ENCODE data around the gene REPS2.
"Not testable (repeated sequence)": the region's sequence is repeated elsewhere in the genome, so short reads cannot be mapped to it uniquely, and the experiment has no call there.

The REPS2 gene

DNA sequence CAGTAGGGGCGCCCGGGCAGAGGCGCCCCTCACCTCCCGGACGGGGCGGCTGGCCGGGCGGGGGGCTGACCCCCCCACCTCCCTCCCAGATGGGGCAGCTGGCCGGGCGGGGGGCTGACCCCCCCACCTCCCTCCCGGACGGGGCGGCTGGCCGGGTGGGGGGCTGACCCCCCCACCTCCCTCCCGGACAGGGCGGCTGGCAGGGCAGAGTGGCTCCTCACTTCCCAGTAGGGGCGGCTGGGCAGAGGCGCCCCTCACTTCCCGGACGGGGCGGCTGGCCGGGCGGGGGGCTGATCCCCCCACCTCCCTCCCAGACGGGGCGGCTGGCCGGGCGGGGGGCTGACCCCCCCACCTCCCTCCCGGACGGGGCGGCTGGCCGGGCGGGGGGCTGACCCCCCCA, 18.5 kb downstream of the REPS2 start:
- DNase-seq, result not testable (repeated sequence)

DNA sequence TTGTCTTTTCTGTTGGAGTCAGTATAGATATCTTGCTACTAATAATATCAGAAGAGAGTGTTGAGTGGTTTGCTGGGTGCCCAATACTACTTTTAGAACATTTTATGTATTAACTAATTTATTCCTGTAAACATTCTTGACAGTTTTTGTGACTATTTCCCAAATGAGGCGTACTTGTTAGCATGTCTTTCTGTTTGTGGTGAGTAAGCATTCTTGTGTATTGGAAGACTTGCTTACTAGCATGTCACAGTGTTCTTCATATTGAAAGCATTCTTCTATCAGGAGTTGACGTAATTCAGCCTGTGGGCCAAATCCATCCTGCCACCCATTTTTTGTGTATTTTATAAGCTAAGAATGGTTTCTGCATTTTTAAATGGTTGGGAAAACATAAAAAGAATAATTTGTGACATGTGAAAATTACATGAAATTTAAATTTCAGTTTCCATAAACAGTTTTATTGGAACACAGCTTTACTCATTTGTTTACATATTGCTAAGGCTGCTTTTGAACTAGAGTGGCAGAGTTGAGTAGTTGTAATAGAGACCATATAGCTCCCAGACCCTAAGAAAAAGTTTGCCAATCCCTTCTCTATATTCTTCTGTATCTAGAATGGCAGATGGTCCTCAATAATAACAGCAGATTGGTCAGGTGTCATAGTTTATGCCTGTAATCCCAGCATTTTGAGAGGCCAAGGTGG, 20.4 kb downstream of the REPS2 start:
- no peak for DNase-seq

DNA sequence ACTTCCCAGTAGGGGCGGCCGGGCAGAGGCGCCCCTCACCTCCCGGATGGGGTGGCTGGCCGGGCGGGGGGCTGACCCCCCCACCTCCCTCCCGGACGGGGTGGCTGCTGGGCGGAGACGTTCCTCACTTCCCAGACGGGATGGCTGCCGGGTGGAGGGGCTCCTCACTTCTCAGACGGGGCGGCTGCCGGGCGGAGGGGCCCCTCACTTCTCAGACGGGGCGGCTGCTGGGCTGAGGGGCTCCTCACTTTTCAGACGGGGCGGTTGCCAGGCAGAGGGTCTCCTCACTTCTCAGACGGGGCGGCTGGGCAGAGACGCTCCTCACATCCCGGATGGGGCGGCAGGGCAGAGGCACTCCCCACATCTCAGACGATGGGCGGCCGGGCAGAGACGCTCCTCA, 22.3 kb downstream of the REPS2 start:
- not testable (repeated sequence) for DNase-seq

DNA sequence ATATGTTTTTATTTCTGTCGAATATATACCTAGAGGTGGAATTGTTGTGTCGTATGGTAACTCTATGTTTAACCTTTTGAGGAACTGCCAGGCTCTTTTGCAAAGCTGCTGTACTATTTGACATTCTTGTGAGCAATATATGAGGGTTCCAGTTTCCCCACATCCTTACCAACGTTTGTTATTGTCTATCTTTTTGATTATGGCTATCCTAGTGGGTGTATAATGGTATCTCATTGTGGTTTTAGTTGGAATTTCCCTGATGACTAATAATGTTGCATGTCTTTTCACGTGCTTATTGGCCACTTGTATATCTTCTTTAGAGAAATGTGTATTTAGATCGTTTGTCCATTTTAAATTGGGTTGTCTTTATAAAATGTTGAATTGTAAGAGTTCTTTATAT, 24.5 kb downstream of the REPS2 start:
- DNase-seq, result no peak

DNA sequence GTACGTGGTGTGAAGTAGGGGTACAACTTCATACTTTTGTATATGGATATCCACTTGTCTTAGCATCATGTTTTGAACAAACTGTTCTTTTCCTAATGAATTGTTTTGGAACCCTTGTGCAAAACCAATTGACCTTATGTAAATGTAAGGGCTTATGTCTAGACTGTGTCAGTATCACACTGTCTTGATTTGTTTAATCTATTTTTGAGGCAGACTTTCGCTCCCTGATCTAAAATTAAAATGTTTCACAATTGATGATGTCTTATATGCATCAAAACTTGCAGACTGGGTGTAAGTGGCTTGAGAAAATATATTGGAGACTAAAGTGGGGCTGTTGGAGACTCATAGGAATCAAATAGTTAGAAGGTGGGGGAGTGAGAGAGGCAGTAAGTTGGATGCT, 25.2 kb downstream of the REPS2 start:
- no peak for DNase-seq

DNA sequence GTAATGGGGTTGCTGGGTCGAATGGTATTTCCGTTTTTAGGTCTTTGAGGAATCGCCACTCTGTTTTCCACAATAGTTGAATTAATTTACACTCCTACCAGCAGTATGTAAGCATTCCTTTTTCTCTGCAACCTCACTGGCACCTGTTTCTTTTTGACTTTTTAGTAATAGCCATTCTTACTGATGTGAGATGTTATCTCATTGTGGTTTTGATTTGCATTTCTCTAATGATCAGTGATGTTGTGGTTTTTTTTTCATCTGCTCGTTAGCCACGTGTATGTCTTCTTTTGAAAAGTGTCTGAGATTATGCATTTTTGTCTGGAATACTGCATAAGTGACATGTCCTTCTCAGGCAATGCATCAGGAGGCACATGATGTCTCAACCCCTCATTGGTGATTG, 28.8 kb downstream of the REPS2 start:
- DNase-seq, result no peak

DNA sequence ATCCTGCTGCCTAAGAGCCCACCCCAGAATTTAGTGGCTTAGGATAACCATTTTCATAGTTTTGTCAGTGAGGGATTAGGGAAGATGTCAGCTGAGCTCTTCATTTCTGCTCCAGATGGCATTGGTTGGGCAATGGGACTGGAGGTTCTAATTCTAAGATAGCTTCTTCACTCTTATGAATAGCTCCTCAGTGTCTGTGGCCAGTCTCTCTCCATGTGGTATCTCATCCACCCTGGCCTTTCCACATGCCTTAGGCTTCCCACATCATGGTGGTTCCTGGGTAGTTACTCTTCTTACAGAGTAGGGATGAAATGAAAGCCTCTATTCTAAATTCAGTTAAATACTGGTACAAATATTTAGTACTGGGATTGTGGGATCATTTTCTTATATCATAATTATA, 31.3 kb downstream of the REPS2 start:
- no peak for DNase-seq

DNA sequence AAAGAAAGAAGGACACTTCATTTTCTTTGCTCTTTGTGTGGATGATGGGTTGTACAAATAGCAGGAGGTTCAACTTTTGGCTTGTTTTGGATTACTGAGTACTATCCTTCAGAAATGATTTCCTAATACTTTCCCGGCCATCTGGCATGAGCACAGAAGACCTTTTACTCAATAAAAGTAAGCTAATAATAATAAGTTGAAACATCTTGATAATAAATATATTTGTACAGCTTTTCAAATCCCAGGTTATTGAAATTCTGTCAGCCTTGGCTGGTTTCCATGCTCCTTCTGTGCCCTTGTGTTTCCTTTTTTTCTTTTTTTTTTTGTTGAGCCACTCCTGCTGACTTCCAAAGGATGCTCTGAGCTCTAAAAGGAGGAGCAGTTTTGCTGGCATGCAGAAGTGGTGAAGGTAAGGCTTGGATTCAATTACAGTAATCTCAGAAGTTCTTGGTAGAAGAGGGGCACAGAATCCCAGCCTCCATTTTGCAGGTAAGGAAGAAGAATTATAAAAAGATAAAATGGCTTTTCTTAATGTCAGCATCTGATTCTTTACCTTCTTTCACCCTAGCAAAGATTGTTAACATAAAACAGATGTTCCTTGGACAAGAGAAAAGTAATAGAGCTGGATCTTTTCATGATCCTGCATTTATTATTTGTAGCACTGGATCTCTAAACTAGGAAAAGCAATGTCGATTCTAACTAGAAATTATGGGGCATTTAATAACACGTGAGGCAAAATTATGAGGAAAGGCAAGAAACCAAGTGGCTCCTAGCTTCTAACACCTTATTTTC, 31.9 kb downstream of the REPS2 start:
- no peak for DNase-seq

DNA sequence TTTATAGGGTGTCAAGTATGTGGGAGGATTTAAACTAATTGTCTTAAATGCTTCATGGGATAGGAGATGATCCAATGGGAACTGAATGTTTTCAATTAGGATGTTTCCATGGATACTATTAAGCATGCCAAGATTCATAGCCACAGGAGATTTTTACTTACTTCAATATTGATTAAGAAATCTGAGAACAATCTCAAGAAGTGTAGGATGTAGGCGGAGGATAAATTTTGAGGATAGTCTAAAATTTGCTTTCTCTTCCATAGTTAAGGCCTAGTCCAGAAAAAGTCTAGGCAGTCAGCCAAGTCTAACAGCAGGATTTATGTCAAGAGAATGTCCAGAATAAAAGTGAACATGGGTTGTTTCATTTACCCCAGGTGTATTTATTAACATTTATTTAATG, 32.8 kb downstream of the REPS2 start:
- DNase-seq, result no peak

DNA sequence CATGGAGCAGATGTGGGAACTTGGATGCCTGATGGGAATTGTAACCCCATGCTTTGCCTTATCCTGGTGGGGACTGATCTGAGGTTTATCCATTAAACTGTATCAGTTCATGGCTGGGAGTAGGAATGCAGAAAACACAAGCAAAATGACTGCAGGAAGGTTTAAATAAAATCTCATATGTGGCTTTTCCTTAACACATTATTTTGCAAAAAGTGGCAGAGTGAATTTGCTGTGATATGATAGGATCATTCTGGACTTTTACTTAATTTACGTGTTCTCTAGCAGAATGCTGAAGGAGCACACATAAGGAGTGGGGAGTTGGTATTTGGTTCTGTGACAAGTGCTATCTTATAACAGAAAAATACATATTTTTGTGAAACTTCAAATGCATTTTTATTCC, 34.8 kb downstream of the REPS2 start:
- no peak for DNase-seq

DNA sequence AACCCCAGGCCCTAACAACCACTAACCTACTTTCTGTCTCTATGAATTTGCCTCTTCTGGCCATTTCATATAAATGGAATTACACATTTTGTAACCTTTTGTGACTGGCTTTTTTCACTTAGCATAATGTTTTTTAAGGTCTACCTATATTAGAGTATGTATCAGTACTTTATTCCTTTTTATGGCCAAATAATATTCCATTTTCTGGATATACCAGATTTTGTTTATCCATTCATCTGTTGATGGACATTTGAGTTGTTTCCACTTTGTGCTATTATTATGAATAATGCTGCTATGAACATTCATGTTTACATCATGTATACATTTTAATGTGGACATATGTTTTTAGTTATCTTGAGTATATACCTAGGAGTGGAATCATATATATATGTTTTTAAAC, 35.5 kb downstream of the REPS2 start:
- DNase-seq, result no peak

DNA sequence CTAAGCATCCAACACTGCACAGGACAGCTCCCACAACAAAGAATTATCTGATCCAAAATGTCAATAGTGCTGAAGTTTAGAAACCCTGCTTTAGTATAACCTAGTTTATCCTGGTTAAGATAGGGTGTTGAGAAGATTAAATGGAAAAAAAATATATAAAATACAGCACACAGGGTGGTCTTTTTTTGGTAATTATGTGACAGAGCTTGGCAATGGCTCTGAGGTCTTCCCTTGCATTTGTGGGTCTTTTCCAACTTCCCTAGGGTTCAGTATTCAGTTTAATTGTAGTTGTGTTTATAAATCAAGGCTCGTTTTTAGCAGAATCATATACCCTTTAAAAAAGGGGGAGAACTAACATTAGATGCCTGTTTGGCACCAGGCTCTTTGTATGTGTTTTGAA, 36.6 kb downstream of the REPS2 start:
- no peak for DNase-seq

DNA sequence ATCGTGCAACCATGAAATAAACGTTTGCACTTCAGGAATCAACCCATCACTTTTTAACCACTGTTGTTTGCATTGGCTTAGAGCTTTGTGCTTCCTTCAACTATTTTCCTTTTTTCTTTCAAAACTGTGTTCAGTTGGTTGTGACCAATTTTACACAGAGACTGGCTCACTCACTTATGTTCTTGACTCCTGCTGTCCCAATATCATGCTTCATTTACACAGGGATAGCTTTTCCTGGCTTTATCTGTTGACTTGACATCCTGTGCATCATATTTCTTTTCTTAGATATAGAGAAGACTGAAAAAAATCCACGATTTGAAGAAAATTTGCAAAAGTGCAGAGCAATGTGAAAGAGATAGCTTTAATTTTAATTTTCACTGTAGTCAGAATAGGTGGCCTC, 38.8 kb downstream of the REPS2 start:
- DNase-seq, result no peak

DNA sequence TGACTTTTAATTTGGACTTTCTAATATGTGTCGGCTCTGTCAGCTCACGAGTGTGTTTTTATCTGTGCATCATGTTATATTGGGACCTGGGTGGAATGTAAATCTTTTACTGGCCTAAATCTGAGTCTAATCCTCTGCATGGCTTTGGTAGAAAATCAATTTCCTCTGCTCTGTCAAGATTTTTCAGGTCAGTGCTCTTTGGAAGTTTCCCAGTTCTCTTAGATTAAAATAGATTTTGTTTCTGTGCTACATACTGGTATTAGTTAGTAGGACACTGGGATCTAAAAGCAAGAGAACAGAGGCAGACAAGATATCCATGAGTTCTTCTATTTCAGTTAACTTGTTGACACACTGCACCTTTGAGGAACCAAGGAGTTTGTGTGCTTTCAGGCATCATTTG, 39.7 kb downstream of the REPS2 start:
- no peak for DNase-seq

DNA sequence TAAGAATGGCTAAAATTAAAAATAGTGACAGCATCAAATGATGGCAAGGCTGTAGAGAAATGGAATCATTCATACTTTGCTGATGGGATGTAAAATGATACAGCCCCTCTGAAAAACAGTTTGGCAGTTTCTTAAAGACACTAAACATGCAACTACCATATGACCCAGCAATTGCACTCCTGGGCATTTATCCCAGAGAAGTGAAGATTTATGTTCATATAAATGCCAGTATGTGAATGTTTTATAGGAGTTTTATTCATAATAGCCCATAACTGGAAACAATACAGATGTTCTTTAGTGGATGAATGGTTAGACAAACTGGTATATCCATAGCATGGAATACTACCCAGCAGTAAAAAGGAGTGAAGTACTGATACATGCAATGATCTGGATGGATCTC, 43.3 kb downstream of the REPS2 start:
- no peak for DNase-seq

DNA sequence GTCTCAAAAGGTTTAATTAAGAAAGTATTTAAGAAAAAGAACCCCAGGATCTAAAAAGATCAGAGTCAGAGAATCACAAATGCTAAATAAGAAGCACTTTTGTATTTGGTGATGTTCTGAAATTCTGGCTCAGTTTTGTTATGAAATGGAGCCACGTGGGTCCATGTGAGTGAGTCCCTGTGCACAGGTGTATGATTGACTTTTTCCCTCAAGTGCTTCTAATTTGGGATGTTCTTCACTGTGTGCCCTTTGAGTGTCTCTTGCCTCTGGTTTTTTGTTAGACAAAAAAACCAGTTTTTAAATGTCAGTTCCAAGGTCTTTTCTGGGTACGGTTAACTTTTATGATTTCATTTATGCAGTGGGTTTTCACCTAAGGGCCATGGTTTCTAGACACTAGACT, 44.4 kb downstream of the REPS2 start:
- DNase-seq, result no peak

DNA sequence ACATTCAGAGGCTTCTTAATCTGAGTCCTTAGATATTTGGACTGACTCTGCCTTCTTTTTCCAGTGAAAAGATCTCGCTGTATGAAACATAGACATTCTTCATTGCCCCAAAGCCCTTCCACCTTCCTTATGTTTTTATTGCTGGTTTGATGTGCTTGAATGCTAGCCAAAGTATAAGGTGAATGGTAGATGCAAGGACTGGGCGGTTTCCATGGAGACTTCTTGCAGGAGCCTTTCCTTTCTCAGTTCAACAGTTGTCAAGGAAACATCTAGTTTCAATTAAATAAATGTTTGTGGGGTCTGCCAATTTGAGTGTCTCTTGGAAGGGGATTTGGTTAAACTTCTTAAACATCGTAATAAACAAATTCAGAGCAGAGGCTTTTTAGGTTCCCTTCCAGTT, 46.0 kb downstream of the REPS2 start:
- no peak for DNase-seq

DNA sequence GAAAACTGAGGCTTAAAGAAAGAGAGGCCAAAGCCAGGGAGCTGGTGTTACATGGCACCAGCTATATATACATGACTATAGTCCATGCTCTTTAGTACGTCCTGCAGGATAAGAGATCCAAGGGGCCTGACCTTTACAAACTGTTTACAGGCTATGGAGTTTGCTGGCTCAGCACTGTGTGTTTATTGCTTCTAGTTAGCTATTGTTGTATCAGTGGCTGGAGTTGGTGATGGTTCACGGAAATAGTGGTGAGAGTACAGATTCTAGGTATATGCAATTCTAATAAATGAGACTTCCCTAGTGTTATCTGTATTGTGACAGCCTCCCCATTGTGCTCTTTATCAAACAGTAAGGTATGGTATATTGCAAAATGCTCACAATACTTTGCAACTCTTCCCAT, 46.5 kb downstream of the REPS2 start:
- DNase-seq, result no peak

DNA sequence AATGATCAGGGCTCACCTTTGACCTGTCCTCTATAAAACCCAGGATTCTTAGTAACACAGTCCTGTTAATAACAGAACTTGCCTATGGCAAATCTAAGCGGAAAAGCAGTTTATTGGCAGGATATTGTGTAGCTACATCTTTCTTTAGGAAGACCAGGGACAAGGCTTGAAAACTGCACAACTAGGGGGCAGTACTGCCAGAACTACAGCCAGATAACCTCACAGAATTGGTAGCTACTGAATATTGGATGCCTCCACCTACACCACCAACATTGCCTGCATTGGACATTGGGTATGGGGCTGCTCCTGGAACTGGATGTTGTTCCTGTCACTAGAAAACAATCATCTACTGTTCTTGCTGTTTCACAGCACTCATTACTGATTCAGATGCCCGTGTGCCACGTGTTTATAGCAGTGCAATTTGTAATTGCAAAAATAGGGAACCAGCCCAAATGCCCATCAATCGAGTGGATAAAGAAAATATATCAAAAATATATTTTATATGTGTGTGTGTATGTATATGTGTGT, 47.4 kb downstream of the REPS2 start:
- DNase-seq, result no peak

DNA sequence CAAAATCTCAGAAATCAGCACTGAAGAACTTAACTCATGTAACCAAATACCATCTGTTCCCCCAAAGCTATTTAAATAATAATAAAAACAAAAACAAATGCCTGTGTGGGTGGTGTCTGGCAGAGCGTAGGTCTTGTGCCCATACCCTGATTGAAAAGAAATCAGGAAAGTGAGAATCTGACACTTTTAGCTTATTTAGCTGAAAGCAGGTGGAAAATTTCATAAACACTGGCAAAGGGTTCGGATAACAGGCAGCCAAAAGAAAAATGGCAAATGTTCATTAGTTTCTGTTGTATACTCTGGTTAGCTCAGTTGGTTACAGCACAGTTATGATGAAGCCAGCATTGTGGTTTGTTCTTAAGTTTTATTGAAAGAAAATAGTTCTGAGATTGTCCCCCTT, 48.3 kb downstream of the REPS2 start:
- no peak for DNase-seq

DNA sequence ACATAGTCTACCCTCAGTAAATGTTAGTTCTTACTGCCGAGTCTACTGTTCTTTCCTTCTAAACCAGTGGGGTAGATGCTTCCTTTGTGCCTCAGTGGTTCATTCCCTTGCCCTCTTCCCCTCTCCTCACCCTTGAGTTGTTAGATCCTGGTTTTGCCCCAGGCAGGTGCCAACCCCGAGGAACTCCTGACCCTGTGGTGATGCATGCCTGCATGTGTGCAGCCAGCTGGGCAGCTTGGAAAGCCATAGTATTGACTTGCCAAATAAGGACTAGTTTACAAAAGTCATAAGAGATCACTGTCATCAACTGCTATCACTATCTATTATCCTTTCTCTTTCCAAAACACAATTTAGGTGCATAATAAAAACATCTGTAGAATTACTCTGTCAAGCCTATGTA, 50.9 kb downstream of the REPS2 start:
- DNase-seq, result no peak

DNA sequence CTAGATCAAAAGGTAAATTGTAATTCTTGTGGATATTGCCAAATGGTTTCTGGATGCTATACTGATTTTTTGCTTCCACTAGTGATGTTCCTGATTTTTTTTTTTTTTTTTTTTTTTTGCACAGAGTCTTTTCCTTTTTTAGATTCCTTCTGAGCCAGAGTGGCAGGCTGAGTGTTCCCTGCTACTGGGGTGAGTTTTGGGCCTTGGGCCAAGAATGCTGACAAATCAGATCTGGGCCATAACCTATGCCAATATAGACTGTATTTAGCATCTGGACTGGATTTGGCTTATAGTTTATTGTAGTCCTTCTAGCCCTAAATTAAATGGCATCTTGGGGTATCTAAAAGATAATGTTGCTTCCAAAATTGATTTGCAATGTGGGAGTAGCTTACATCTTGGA, 52.8 kb downstream of the REPS2 start:
- no peak for DNase-seq

DNA sequence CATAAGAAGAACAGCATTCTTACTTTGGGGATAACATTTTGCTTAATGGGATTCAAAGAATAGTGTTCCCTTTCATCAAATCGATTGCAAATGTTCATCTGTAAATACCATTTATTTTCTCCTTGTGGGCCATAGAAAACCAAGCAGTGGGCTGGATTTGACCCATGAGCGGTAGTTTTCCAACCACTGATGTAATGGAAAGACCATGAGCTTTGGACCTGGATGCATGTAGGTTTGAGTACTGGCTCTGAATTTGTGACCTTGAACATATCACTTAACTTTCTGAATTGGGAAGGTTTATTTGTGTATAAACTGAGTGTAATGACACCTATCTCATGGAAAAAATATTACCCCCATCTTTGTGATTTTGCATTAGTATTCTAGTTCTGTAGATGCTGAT, 54.3 kb downstream of the REPS2 start:
- no peak for DNase-seq

DNA sequence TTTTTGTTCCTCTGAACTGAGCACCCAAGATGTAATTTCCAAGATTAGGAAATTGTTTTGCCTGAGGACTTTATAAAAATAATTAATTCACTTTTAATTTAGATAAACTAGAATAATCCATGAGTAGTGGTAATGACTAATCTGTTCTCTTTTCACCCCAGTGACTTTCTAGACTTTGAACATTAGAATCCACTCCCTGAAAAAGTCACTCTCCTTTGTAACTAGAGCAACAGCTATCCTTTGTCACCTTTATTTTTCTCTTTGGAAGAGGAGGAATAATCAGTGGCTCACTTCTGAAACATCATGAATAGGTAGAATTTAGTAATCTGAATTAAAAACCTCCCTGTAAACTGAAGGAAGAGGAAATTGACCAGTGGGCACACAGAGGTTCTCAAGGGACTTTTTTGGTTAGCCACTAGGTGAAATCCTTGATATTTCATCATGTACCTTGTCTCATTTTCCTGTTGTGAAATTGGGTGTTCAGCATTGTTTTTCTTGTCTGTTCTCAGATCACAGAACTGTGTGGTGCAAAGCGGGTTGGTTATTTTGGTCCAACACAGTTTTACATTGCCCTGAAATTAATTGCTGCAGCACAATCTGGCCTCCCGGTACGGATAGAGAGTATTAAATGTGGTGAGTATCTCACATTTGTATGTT, 59.4 kb downstream of the REPS2 start:
- DNase-seq, result no peak
